Measurements from ENCODE around the gene DNAJC13. TPM values are rescaled to one million over a fixed set of nuclear protein-coding genes. Genes with fewer than 3 reads are reported as not detected.

DNAJC13 gene
- polyA plus RNA-seq, 4 donors: 10.1 to 46.6 (median 14.2) TPM

DNA sequence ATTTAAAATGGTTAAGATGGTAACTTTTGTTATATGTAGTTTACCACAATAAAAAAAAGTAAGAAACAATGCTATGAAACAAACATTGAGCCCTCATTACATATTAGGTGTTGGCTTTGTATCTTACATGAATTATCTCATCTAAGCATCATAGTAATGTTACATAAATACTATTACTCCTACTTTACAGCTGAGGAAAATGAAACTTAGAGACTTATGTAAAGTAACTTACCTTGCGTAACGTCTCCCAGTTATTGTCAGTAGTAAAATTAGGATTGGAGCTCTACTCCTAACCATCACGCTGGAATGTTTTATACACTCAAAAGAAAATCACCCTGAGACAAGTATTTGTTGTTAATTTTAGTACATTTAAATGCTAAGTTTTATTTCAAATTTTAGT lies 42.2 kb downstream of the DNAJC13 start:
- Histone ChIP-seq H3K27ac (ENCODE audit: low read depth in 1 of 3, low read length in 2 of 3) (no peak overlapping the region), H3K9me3 (ENCODE audit: control insufficient read depth in 2 of 2, insufficient read depth in 1 of 2, low read depth in 1 of 2, low read length in 1 of 2) (no peaks in the 10 kb centered on the region), H3K27me3 (ENCODE audit: control insufficient read depth in 3 of 3, insufficient read depth in 3 of 3, low read length in 3 of 3) (no peaks in the 10 kb centered on the region), H3K4me3 (ENCODE audit: low read depth in 1 of 3, low read length in 3 of 3) (no peak overlapping the region), H3K36me3 (ENCODE audit: control insufficient read depth in 3 of 3, insufficient read depth in 2 of 3, low read depth in 1 of 3, low read length in 3 of 3) (peaks cover 5 to 6% (median 6%) of the 10 kb centered on the region in 3 donors), H3K4me1 (ENCODE audit: control insufficient read depth in 3 of 3, insufficient read depth in 2 of 3, low read depth in 1 of 3, low read length in 2 of 3) (no peaks in the 10 kb centered on the region)
- DNase-seq (no peak), FAIRE-seq (no peak)
- WGBS, 3 donors: 96 to 97% (median 97%) methylated on average over 3 of the region's 3 CpGs

DNA sequence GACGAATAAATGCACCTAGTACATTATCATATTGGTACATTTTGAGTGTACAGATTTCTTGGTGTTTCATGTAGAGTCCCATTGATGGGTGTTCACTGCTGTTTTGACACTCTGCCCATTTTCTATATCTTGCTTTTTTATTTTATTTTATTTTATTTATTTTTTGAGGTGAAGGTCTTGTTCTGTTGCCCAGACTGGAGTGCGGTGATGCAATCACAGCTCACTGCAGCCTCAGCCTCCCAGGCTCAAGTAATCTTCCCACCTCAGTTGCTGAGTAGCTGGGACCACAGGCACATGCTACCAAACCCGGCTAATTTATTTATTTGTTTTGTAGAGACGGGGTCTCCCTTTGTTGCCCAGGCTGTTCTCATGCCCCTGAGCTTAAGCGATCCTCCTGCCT lies 44.2 kb downstream of the DNAJC13 start:
- no peaks in the 10 kb centered on the region for H3K9me3 ChIP-seq (ENCODE audit: control insufficient read depth in 2 of 2, insufficient read depth in 1 of 2, low read depth in 1 of 2, low read length in 1 of 2)
- FAIRE-seq: no peak
- H3K27ac ChIP-seq (ENCODE audit: low read depth in 1 of 3, low read length in 2 of 3): no peak overlapping the region
- no peak for DNase-seq
- no peaks in the 10 kb centered on the region for H3K27me3 ChIP-seq (ENCODE audit: control insufficient read depth in 3 of 3, insufficient read depth in 3 of 3, low read length in 3 of 3)
- H3K4me3 ChIP-seq (ENCODE audit: low read depth in 1 of 3, low read length in 3 of 3): no peak overlapping the region
- no peaks in the 10 kb centered on the region for H3K4me1 ChIP-seq (ENCODE audit: control insufficient read depth in 3 of 3, insufficient read depth in 2 of 3, low read depth in 1 of 3, low read length in 2 of 3)
- WGBS, 3 donors: 96 to 100% (median 98%) methylated on average over 5 of the region's 5 CpGs
- peaks cover 4 to 6% (median 5%) of the 10 kb centered on the region in 3 donors for H3K36me3 ChIP-seq (ENCODE audit: control insufficient read depth in 3 of 3, insufficient read depth in 2 of 3, low read depth in 1 of 3, low read length in 3 of 3)

DNA sequence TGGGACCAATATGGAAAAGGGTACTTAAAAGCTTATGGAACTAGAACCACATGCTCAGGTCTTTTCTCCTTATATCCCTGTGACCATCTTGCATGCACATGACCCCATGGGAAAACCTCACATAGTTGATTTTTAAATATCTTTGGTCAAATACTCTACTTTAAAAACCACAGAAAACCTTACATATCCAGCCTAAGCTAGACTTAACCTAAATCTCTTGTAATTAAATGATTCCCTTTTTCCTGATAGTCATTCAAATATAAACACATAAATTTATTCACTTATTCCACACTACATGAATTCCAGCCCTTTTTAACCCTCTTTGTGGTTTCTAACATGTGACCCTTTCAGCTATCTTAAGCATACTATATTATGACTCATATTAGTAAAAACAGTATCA lies 46.8 kb downstream of the DNAJC13 start:
- DNase-seq (peak in 1 of 2 donors; percentile 3), FAIRE-seq (no peak)
- peaks cover 0 to 9% (median 8%) of the 10 kb centered on the region in 3 donors for H3K36me3 ChIP-seq (ENCODE audit: control insufficient read depth in 3 of 3, insufficient read depth in 2 of 3, low read depth in 1 of 3, low read length in 3 of 3)
- no peak overlapping the region for H3K4me3 ChIP-seq (ENCODE audit: low read depth in 1 of 3, low read length in 3 of 3)
- no peaks in the 10 kb centered on the region for H3K4me1 ChIP-seq (ENCODE audit: control insufficient read depth in 3 of 3, insufficient read depth in 2 of 3, low read depth in 1 of 3, low read length in 2 of 3)
- H3K9me3 ChIP-seq (ENCODE audit: control insufficient read depth in 2 of 2, insufficient read depth in 1 of 2, low read depth in 1 of 2, low read length in 1 of 2): no peaks in the 10 kb centered on the region
- H3K27me3 ChIP-seq (ENCODE audit: control insufficient read depth in 3 of 3, insufficient read depth in 3 of 3, low read length in 3 of 3): no peaks in the 10 kb centered on the region
- no peak overlapping the region for H3K27ac ChIP-seq (ENCODE audit: low read depth in 1 of 3, low read length in 2 of 3)

DNA sequence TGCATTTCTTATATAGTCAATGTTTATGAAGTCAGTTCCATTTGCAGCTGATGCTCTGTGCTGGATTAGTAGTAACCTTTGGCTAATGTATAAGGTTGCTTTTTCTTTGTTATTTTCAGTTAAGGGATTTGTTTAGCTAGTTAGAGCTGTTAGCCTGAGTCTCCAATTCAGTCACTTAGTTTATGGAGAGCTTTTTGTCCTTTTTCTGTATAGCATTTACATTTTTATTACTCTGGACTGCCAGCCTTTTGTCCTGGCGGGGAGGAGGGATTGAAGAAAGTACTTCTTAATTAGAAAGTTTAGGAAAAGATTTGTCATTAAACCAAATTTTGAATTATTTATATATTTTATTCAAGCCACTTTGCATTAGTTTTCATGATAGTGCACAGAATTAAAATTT lies 52.0 kb downstream of the DNAJC13 start:
- DNase-seq (no peak), FAIRE-seq (no peak)
- Histone ChIP-seq H3K27ac (ENCODE audit: low read depth in 1 of 3, low read length in 2 of 3) (no peak overlapping the region), H3K4me1 (ENCODE audit: control insufficient read depth in 3 of 3, insufficient read depth in 2 of 3, low read depth in 1 of 3, low read length in 2 of 3) (no peaks in the 10 kb centered on the region), H3K4me3 (ENCODE audit: low read depth in 1 of 3, low read length in 3 of 3) (no peak overlapping the region), H3K27me3 (ENCODE audit: control insufficient read depth in 3 of 3, insufficient read depth in 3 of 3, low read length in 3 of 3) (no peaks in the 10 kb centered on the region), H3K36me3 (ENCODE audit: control insufficient read depth in 3 of 3, insufficient read depth in 2 of 3, low read depth in 1 of 3, low read length in 3 of 3) (peaks cover under 1 to 10% (median 8%) of the 10 kb centered on the region in 3 donors), H3K9me3 (ENCODE audit: control insufficient read depth in 2 of 2, insufficient read depth in 1 of 2, low read depth in 1 of 2, low read length in 1 of 2) (no peaks in the 10 kb centered on the region)
- 60 to 97% (median 93%) methylated on average over 1 of the region's 1 CpG for WGBS, 3 donors

DNA sequence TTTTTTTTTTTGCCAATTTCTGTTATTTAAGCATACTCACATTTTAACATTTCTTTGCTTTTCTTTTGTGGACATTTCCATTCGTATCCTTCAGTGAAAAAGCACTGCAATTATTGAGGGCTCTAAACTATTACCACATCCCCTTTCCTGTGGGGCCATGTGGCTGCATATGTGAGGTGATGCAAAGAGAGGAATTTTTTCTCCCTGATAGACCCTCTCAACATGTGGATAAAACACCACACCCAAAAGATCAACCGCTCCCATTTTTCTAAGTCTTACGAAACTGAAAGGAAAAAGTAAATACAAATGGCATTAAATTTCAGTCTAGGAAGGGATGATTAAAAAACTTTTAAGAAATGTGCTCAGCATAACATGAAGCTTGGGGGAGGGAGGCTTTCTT lies 68.8 kb downstream of the DNAJC13 start:
- Histone ChIP-seq H3K27ac (ENCODE audit: low read depth in 1 of 3, low read length in 2 of 3) (no peak overlapping the region), H3K9me3 (ENCODE audit: control insufficient read depth in 2 of 2, insufficient read depth in 1 of 2, low read depth in 1 of 2, low read length in 1 of 2) (no peaks in the 10 kb centered on the region), H3K27me3 (ENCODE audit: control insufficient read depth in 3 of 3, insufficient read depth in 3 of 3, low read length in 3 of 3) (no peaks in the 10 kb centered on the region), H3K4me3 (ENCODE audit: low read depth in 1 of 3, low read length in 3 of 3) (no peak overlapping the region), H3K36me3 (ENCODE audit: control insufficient read depth in 3 of 3, insufficient read depth in 2 of 3, low read depth in 1 of 3, low read length in 3 of 3) (peaks cover 7 to 20% (median 8%) of the 10 kb centered on the region in 3 donors), H3K4me1 (ENCODE audit: control insufficient read depth in 3 of 3, insufficient read depth in 2 of 3, low read depth in 1 of 3, low read length in 2 of 3) (peaks cover 0 to 4% (median 0%) of the 10 kb centered on the region in 3 donors)
- no peak for DNase-seq
- no peak for FAIRE-seq
- 72 to 80% (median 74%) methylated on average over 3 of the region's 3 CpGs for WGBS, 3 donors

DNA sequence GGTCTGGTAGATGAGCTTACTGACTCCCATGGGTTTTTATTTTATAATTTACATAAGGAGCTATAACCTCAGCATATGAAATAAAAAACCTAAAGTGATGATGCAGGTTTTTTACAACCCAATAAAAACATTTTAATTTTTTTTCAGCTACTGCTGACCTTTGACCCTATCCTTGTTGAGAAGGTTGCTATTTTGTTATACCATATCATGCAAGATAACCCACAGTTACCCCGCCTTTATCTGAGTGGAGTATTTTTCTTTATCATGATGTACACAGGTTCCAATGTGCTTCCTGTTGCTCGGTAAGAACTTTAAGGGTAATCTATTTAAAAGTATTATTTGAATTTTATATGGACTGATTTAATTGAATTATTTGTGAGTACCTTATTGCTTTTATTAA lies 70.8 kb downstream of the DNAJC13 start:
- Histone ChIP-seq H3K36me3 (ENCODE audit: control insufficient read depth in 3 of 3, insufficient read depth in 2 of 3, low read depth in 1 of 3, low read length in 3 of 3) (peaks cover 5 to 15% (median 5%) of the 10 kb centered on the region in 3 donors), H3K4me3 (ENCODE audit: low read depth in 1 of 3, low read length in 3 of 3) (no peak overlapping the region), H3K9me3 (ENCODE audit: control insufficient read depth in 2 of 2, insufficient read depth in 1 of 2, low read depth in 1 of 2, low read length in 1 of 2) (no peaks in the 10 kb centered on the region), H3K27me3 (ENCODE audit: control insufficient read depth in 3 of 3, insufficient read depth in 3 of 3, low read length in 3 of 3) (no peaks in the 10 kb centered on the region), H3K27ac (ENCODE audit: low read depth in 1 of 3, low read length in 2 of 3) (peak overlapping the region in 1 of 3 donors; percentile 32), H3K4me1 (ENCODE audit: control insufficient read depth in 3 of 3, insufficient read depth in 2 of 3, low read depth in 1 of 3, low read length in 2 of 3) (peaks cover 0 to 4% (median 0%) of the 10 kb centered on the region in 3 donors)
- 14 to 65% (median 38%) methylated on average over 2 of the region's 2 CpGs for WGBS, 3 donors
- FAIRE-seq (peak; percentile 67), DNase-seq (peak; percentile 31 to 82)

DNA sequence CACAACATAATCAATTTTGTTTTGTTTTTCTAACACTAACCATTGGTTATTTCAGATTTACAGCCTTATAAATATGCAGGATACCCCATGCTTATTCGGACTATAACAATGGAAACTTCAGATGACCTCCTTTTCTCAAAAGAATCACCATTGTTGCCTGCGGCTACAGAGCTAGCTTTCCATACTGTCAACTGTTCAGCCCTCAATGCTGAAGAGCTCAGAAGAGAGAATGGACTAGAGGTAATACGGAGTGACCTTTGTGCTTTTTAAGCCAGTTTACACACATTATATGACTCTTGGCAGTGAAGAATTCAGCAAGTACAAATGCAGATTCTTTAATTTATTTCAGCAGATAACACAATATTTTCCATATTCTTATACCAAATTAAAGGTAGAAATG lies 81.8 kb downstream of the DNAJC13 start:
- no peak for FAIRE-seq
- Histone ChIP-seq H3K9me3 (ENCODE audit: control insufficient read depth in 2 of 2, insufficient read depth in 1 of 2, low read depth in 1 of 2, low read length in 1 of 2) (no peaks in the 10 kb centered on the region), H3K4me1 (ENCODE audit: control insufficient read depth in 3 of 3, insufficient read depth in 2 of 3, low read depth in 1 of 3, low read length in 2 of 3) (no peaks in the 10 kb centered on the region), H3K27me3 (ENCODE audit: control insufficient read depth in 3 of 3, insufficient read depth in 3 of 3, low read length in 3 of 3) (no peaks in the 10 kb centered on the region), H3K4me3 (ENCODE audit: low read depth in 1 of 3, low read length in 3 of 3) (no peak overlapping the region), H3K36me3 (ENCODE audit: control insufficient read depth in 3 of 3, insufficient read depth in 2 of 3, low read depth in 1 of 3, low read length in 3 of 3) (peaks cover 12 to 18% (median 14%) of the 10 kb centered on the region in 3 donors), H3K27ac (ENCODE audit: low read depth in 1 of 3, low read length in 2 of 3) (no peak overlapping the region)
- 71 to 89% (median 85%) methylated on average over 3 of the region's 3 CpGs for WGBS, 3 donors
- peak; percentile 29 to 45 for DNase-seq

DNA sequence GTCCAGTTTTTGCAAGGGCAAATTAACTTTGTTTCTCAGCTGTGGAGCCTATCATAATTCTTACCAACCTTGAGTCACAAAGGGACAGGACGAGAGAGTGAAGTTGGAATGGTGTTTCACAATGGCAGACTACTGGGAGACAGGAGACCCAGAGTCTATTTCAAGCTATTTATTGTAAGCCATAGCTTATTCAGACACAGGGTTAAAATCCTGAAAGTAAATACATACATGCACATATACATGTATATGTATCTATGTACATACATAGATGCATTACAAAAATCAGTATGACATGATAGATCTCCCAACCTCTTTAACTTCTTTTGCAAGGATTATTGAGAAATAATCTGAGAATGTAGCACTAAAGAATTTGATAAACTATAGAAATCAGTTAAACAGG lies 86.3 kb downstream of the DNAJC13 start:
- peaks cover 8 to 23% (median 15%) of the 10 kb centered on the region in 3 donors for H3K36me3 ChIP-seq (ENCODE audit: control insufficient read depth in 3 of 3, insufficient read depth in 2 of 3, low read depth in 1 of 3, low read length in 3 of 3)

DNA sequence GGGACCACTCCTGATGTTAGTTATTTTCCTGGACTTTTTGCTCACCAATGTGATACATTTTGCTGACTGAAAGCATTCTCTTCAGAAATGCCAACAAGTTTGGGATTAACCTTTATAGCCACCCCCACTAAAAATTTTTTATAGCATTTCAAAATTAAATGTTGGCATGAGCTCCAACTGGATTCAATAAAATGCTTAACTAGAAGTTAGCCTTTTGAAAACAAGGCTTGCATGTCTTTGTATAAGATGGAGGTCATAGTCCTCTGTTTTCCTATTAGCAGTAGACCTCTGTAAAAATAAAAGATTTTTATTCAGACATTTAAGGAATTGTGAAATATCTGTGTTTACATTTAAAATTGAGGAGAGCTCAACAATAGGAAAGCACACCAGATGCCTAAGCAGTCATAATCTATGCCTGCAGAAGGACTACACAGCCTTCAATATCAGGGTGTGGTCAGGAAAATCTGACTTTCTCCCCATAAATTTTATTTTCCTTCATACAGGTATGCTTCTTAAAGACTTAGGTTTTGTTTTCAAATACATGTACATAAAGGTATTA lies 87.2 kb downstream of the DNAJC13 start:
- Histone ChIP-seq H3K4me1 (ENCODE audit: control insufficient read depth in 3 of 3, insufficient read depth in 2 of 3, low read depth in 1 of 3, low read length in 2 of 3) (peaks cover 0 to 11% (median 0%) of the 10 kb centered on the region in 3 donors), H3K36me3 (ENCODE audit: control insufficient read depth in 3 of 3, insufficient read depth in 2 of 3, low read depth in 1 of 3, low read length in 3 of 3) (peaks cover 8 to 20% (median 15%) of the 10 kb centered on the region in 3 donors), H3K4me3 (ENCODE audit: low read depth in 1 of 3, low read length in 3 of 3) (no peak overlapping the region), H3K9me3 (ENCODE audit: control insufficient read depth in 2 of 2, insufficient read depth in 1 of 2, low read depth in 1 of 2, low read length in 1 of 2) (no peaks in the 10 kb centered on the region), H3K27ac (ENCODE audit: low read depth in 1 of 3, low read length in 2 of 3) (no peak overlapping the region), H3K27me3 (ENCODE audit: control insufficient read depth in 3 of 3, insufficient read depth in 3 of 3, low read length in 3 of 3) (no peaks in the 10 kb centered on the region)
- no peak for FAIRE-seq
- no peak for DNase-seq

More for the DNA sequence above, 86.3 kb downstream of the DNAJC13 start:
- Histone ChIP-seq H3K27ac (ENCODE audit: low read depth in 1 of 3, low read length in 2 of 3) (no peak overlapping the region), H3K27me3 (ENCODE audit: control insufficient read depth in 3 of 3, insufficient read depth in 3 of 3, low read length in 3 of 3) (no peaks in the 10 kb centered on the region), H3K4me3 (ENCODE audit: low read depth in 1 of 3, low read length in 3 of 3) (no peak overlapping the region), H3K4me1 (ENCODE audit: control insufficient read depth in 3 of 3, insufficient read depth in 2 of 3, low read depth in 1 of 3, low read length in 2 of 3) (peaks cover 0 to 11% (median 0%) of the 10 kb centered on the region in 3 donors), H3K9me3 (ENCODE audit: control insufficient read depth in 2 of 2, insufficient read depth in 1 of 2, low read depth in 1 of 2, low read length in 1 of 2) (no peaks in the 10 kb centered on the region)
- FAIRE-seq: no peak
- DNase-seq: no peak
- WGBS, 3 donors: 89 to 97% (median 97%) methylated on average over 1 of the region's 1 CpG
